ENCODE measurements around the gene KLHL29.

KLHL29 gene

GRCh38 chr2:23686405-23687029 lies 301.5 kb downstream of the KLHL29 start:
- in situ Hi-C loops (cut with MboI; ENCODE audit: low sequenced_read_pairs) = no loop called here

- in situ Hi-C loops (cut with MboI; ENCODE audit: low sequenced_read_pairs) = no loop called here
Measured at GRCh38 chr2:23687214-23687613, 302.2 kb downstream of the KLHL29 start.

- in situ Hi-C loops (cut with MboI; ENCODE audit: low sequenced_read_pairs) = no loop called here
Measured at GRCh38 chr2:23687713-23688112, 302.7 kb downstream of the KLHL29 start.

GRCh38 chr2:23688486-23689130 lies 303.6 kb downstream of the KLHL29 start:
- in situ Hi-C loops (cut with MboI; ENCODE audit: low sequenced_read_pairs) = no loop called here

GRCh38 chr2:23689131-23689700 lies 304.2 kb downstream of the KLHL29 start:
- in situ Hi-C loops (cut with MboI; ENCODE audit: low sequenced_read_pairs) = no loop called here

- in situ Hi-C loops (cut with MboI; ENCODE audit: low sequenced_read_pairs) = no loop called here
Measured at GRCh38 chr2:23689891-23690290, 304.9 kb downstream of the KLHL29 start.

- in situ Hi-C loops (cut with MboI; ENCODE audit: low sequenced_read_pairs) = no loop called here
Measured at GRCh38 chr2:23690421-23691105, 305.6 kb downstream of the KLHL29 start.

GRCh38 chr2:23691106-23691470 lies 306.1 kb downstream of the KLHL29 start:
- in situ Hi-C loops (cut with MboI; ENCODE audit: low sequenced_read_pairs) = no loop called here

GRCh38 chr2:23691565-23691964 lies 306.6 kb downstream of the KLHL29 start:
- in situ Hi-C loops (cut with MboI; ENCODE audit: low sequenced_read_pairs) = no loop called here

GRCh38 chr2:23692263-23692662 lies 307.3 kb downstream of the KLHL29 start:
- in situ Hi-C loops (cut with MboI; ENCODE audit: low sequenced_read_pairs) = no loop called here

- in situ Hi-C loops (cut with MboI; ENCODE audit: low sequenced_read_pairs) = no loop called here
Measured at GRCh38 chr2:23692851-23693605, 308.0 kb downstream of the KLHL29 start.

- in situ Hi-C loops (cut with MboI; ENCODE audit: low sequenced_read_pairs) = no loop called here
Measured at GRCh38 chr2:23693606-23693951, 308.6 kb downstream of the KLHL29 start.

- in situ Hi-C loops (cut with MboI; ENCODE audit: low sequenced_read_pairs) = no loop called here
Measured at GRCh38 chr2:23694058-23695045, 309.4 kb downstream of the KLHL29 start.

- in situ Hi-C loops (cut with MboI; ENCODE audit: low sequenced_read_pairs) = no loop called here
Measured at GRCh38 chr2:23695214-23695889, 310.4 kb downstream of the KLHL29 start.

- in situ Hi-C loops (cut with MboI; ENCODE audit: low sequenced_read_pairs) = no loop called here
Measured at GRCh38 chr2:23695890-23696751, 311.1 kb downstream of the KLHL29 start.

GRCh38 chr2:23696752-23697045 lies 311.7 kb downstream of the KLHL29 start:
- in situ Hi-C loops (cut with MboI; ENCODE audit: low sequenced_read_pairs) = no loop called here

GRCh38 chr2:23697256-23698075 lies 312.5 kb downstream of the KLHL29 start:
- in situ Hi-C loops (cut with MboI; ENCODE audit: low sequenced_read_pairs) = no loop called here

- in situ Hi-C loops (cut with MboI; ENCODE audit: low sequenced_read_pairs) = no loop called here
Measured at GRCh38 chr2:23698116-23698693, 313.2 kb downstream of the KLHL29 start.
